SKM-1 (cell line): ENCODE measurements around the gene ANXA11.

Experiments
- DNase-seq: peaks from one replicate; lab custom pipeline; 2025; ENCODE audit not compliant: unreplicated experiment; lab: John Stamatoyannopoulos, UW

Gene ANXA11

GRCh38 chr10:80118669-80119068, 86.7 kb downstream of the ANXA11 start:
- no peak for DNase-seq

DNA sequence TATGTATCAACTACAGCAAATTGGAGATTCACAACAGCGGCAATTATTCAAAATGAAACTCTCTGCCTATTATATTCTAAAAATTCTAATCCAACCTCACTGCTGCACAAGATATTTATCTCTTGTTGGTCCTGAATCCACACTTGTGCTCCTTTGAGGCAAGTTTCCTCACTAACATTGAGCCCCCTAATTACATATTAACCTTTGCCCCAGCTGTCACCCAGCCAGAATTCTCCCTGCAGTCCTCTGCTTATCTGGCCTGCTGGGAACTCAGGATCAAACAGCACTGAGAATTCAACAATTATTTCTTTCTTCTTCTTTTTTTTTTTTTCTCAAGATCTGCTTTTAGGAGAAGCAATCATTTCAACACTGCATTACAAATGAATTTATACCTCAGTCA, 94.4 kb downstream of the ANXA11 start:
- no peak for DNase-seq

GRCh38 chr10:80108576-80109239, 96.6 kb downstream of the ANXA11 start:
- no peak for DNase-seq

DNA sequence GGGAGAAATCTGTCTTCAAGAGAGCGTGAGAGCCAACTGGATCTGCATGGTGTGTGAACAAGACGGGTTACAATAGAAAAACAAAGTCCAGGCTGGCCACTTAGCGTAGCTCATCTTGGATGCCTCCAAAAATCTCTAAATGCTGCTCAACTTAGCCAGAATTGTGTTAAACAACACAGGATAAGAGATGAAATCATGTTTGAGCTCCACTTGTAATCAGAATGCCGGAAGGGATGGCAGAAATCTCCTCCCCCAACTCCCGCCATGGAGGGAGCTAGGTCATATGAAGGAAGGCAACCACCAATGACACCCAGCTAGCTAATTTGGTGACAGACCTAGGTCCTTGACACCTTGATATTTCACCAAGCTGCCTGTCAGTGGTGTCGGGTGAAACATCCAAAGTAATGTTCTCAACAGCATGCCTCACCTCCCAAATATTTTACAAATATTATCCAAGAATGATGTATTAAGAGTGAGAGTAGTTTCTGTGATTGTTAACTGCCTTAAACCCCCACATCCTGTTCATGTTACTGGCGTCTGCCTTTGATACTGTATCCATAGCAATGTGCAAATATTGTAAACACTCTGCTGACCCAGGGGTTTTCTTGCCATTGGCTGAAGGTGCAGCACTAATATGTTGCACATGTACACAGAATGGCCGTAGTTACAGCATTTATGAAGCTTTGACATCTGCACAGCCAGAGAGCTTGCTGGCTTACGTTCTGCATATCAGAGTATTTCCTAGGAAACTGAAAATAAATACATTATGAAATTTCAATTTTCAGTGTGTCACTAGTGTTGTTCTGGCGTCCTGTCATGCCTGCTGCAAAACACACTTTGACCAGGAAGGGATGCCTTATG, 101.0 kb downstream of the ANXA11 start:
- no peak for DNase-seq
